Skeletal muscle cell (primary cell): ENCODE measurements around the gene MFSD1.

ENCODE experiments used
- DNase-seq: peaks from one replicate; pipeline ENCODE4 v3.0.0-alpha.2; 2010; ENCODE audit warnings: low read depth
- H3K4me3 ChIP-seq: 2 replicates; pipeline ENCODE4 v1.5.1; 2011; ENCODE audit warnings: low read depth, mild to moderate bottlenecking, control low read depth, low read length, moderate library complexity

MFSD1 gene

GRCh38 chr3:158808697-158809096 is 6.8 kb downstream of the MFSD1 start:
- peak; percentile 40 for DNase-seq

DNA sequence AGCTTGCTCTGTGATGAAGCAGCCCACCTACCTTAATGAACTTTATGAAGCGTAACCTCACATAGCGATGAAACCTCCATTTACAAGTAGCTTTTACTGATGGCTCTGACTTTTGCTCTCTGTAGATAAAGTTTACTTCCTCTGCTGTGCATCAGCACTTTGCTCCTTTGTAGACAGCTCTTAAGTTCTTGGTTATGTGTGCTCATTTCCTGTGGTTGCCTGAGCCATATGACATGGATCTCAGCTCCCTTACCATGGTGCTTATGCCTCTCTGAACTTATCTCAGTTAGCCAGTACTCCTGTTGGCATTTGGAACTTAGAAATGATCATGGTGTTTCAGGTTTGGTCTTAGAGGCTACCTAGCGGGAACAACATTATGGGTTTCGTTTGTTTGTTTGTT is 7.8 kb downstream of the MFSD1 start:
- no peak for DNase-seq
- H3K4me3 ChIP-seq = no peak overlapping the region

More at GRCh38 chr3:158808697-158809096, 6.8 kb downstream of the MFSD1 start:
- no peak overlapping the region for H3K4me3 ChIP-seq

GRCh38 chr3:158810823-158811724 is 9.2 kb downstream of the MFSD1 start:
- DNase-seq = no peak
- no peak overlapping the region for H3K4me3 ChIP-seq

GRCh38 chr3:158819282-158819681 is 17.4 kb downstream of the MFSD1 start:
- DNase-seq = no peak
- H3K4me3 ChIP-seq = no peak overlapping the region

- H3K4me3 ChIP-seq = no peak overlapping the region
- no peak for DNase-seq
Measured at GRCh38 chr3:158820521-158820920, 18.7 kb downstream of the MFSD1 start.

GRCh38 chr3:158821847-158822246 is 20.0 kb downstream of the MFSD1 start:
- no peak overlapping the region for H3K4me3 ChIP-seq
- DNase-seq = no peak

DNA sequence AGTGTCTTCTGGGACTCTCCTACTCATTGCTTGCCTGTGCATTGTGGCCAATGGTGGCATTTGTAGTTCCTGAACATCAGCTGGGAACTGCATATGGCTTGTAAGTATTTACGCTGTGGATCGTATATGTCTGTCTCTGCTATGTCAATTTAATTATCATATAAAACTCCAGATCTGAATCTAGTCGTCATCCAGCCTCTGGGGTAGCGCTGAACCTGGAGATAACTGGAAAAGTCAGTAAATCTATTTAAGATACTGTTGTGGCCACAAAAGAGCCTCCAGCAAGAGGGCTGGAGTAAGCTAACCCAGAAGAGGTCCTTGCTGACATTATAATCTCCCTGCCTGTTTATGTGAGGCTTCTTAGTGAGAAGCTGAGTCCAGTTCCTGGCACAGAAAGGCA is 21.6 kb downstream of the MFSD1 start:
- DNase-seq = no peak

GRCh38 chr3:158827773-158828172 is 25.9 kb downstream of the MFSD1 start:
- no peak for DNase-seq
- no peak overlapping the region for H3K4me3 ChIP-seq

More for the DNA sequence above, 21.6 kb downstream of the MFSD1 start:
- H3K4me3 ChIP-seq = no peak overlapping the region

- peak; percentile 12 for DNase-seq
Measured at GRCh38 chr3:158830391-158830790, 28.5 kb downstream of the MFSD1 start.

GRCh38 chr3:158831861-158832260 is 30.0 kb downstream of the MFSD1 start:
- H3K4me3 ChIP-seq = no peak overlapping the region
- DNase-seq = no peak

More at GRCh38 chr3:158830391-158830790, 28.5 kb downstream of the MFSD1 start:
- H3K4me3 ChIP-seq = no peak overlapping the region

DNA sequence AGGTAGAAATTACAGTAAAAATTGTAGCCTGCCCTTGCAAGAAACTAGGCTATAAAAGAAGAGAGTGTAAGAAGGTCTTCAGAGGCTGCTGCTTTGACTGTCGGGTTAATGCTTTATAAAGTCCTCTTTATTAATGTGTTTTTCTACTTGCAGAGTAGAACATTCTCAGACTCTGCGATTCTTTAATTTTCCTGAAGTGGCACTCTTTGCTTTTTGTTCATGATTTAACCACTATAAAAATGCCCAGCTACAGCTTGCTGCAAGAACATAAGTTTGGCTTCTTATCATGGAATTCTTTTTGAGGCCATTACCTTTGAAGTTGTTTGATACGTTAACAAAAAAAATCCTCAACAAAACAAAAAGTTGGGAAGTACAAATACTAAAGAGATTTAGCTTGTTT is 33.8 kb downstream of the MFSD1 start:
- H3K4me3 ChIP-seq = no peak overlapping the region
- no peak for DNase-seq

DNA sequence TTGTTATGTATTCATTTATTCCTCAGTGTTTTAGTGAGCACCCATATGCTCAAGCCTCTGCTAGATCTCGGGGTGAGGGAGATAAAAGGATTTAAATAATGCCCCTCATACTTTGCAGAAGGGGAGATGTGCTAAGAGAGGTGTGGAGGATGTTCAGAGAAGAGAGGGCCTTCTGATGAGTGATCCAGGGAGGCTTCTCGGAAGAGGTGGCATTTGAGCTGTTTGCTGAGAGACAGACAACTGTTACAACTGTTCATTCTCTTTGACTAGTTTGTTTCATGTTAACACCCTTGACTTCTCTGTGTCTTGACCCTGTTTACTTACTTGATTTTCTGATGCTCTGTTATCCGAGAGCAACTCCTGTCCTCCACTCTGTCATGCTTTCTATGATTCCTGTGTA is 34.5 kb downstream of the MFSD1 start:
- no peak overlapping the region for H3K4me3 ChIP-seq
- DNase-seq = no peak

DNA sequence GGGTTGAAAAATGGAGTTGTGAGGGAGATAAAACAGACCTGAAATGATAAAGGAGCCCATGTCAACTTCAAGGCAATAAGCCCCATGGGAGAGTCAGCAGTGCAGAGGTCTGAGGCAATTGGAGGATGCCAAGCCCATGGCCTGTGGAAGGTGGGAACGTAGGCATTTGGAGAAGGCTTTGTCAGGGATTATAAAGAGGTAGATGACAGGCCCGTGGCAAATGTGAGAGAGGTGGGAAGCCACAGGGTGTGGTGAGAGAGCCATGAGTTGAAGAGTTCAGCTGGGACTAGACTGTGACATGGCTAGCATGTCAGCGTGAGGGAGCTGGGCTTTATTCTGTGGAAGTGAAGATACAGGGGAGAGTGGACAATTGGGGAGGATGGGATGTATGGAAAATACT is 35.4 kb downstream of the MFSD1 start:
- no peak for DNase-seq
- H3K4me3 ChIP-seq = no peak overlapping the region

DNA sequence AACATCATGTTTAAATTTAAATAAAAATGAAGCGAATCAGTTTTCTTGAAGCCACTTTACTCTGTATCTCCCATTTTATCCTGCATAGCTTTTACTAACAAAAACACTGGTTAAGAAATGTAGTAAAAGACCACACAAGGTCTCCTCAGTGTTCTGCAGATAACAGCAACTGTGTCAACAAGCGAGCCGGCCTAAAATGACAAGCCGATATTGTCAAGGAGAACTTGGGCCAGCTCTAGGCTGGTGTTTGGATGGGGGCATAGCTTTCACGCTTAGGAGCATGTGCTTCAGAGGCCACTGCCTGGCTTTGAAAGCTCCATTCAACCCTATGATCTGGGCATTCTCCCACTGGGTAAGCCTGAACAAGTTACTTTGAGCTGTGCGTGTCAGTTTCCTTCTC is 38.1 kb downstream of the MFSD1 start:
- no peak overlapping the region for H3K4me3 ChIP-seq
- DNase-seq = no peak

DNA sequence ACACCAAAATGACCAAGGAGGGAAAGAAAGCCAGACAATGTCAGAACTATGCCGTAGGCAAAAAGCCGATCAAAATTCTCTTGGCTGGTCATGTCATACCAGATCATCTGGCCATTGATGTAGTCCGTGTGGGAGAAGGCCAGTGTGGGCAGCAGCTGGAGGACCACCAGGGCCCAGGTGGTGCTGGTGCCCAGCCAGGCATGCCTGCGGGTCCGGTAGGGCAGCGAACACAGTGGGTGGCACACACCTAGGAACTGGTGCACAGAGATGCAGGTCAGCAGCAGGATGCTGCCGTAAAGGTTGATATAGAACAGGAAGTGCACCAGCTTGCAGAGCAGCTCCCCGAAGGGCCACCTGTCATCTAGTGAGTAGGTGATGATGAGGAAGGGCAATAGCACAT is 39.5 kb downstream of the MFSD1 start:
- no peak overlapping the region for H3K4me3 ChIP-seq
- DNase-seq = no peak

DNA sequence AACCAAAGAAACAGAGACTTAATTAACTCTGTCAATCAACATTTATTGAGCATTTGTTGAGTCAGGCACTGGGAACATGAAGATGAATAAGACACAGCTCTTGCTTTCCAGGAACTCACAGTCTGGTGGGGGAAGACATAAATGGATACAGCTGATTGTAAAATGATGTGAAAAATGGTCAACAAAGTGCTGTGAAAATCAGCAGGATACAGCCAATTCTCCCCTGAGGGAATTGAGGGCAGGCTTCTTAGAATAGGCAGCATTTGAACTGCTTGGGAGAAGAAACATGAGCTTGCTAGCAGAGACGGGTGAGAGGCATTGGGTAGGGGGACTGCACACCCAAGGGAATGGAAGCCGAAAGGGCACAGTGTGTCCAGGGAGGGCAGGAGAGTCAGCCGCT is 41.1 kb downstream of the MFSD1 start:
- DNase-seq = peak; percentile 7
- H3K4me3 ChIP-seq = no peak overlapping the region

- no peak for DNase-seq
- H3K4me3 ChIP-seq = no peak overlapping the region
Measured at GRCh38 chr3:158845765-158846350, 44.0 kb downstream of the MFSD1 start.

- no peak overlapping the region for H3K4me3 ChIP-seq
- no peak for DNase-seq
Measured at GRCh38 chr3:158846803-158847451, 45.1 kb downstream of the MFSD1 start.

DNA sequence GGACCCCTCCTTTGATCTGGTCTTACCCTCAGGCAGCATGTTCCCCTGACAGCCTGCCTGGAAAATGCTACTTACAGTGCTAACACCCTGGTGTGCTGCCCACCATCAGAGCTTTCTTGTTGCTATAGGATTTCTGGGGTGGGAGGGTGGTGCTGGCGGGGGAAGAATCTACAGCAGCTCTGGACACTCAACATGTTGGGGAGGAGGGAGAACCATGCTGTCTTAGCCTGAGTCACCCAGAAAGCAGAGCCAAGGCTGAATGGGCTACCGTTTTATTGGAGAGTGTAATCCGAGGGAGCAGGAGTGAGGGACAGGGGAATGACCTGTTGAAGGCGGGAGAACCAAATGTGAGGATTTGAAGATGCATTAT is 45.6 kb downstream of the MFSD1 start:
- no peak overlapping the region for H3K4me3 ChIP-seq
- peak; percentile 4 for DNase-seq

- no peak overlapping the region for H3K4me3 ChIP-seq
- DNase-seq = no peak
Measured at GRCh38 chr3:158847885-158848284, 46.0 kb downstream of the MFSD1 start.
